HG02938 (cell line): ENCODE results near the gene SPRED1.
"Not testable (repeated sequence)": the region's sequence is repeated elsewhere in the genome, so short reads cannot be mapped to it uniquely, and the experiment has no call there.

Experiments
- ATAC-seq: cut with Tn5 transposase; IDR thresholded peaks from one replicate; pipeline ENCODE4 v1.9.1; 2021; ENCODE audit warnings: mild to moderate bottlenecking, moderate library complexity; ENCODE audit not compliant: unreplicated experiment

Gene SPRED1

GRCh38 chr15:38274135-38274534, 21.5 kb downstream of the SPRED1 start:
- ATAC-seq: no peak

- ATAC-seq: no peak
Observed at GRCh38 chr15:38275959-38276358, 23.3 kb downstream of the SPRED1 start.

- ATAC-seq: not testable (repeated sequence)
Observed at GRCh38 chr15:38277281-38277680, 24.6 kb downstream of the SPRED1 start.

- ATAC-seq: no peak
Observed at GRCh38 chr15:38281031-38281430, 28.4 kb downstream of the SPRED1 start.

- no peak for ATAC-seq
Observed at GRCh38 chr15:38283010-38283409, 30.4 kb downstream of the SPRED1 start.

- ATAC-seq: no peak
Observed at GRCh38 chr15:38285456-38285855, 32.8 kb downstream of the SPRED1 start.

- ATAC-seq: no peak
Observed at GRCh38 chr15:38294126-38294525, 41.5 kb downstream of the SPRED1 start.

GRCh38 chr15:38297623-38298388, 45.2 kb downstream of the SPRED1 start:
- peak; percentile 66 for ATAC-seq

GRCh38 chr15:38299216-38299615, 46.6 kb downstream of the SPRED1 start:
- ATAC-seq: no peak

GRCh38 chr15:38300395-38300794, 47.8 kb downstream of the SPRED1 start:
- no peak for ATAC-seq

- no peak for ATAC-seq
Observed at GRCh38 chr15:38304481-38304880, 51.8 kb downstream of the SPRED1 start.

GRCh38 chr15:38307251-38307650, 54.6 kb downstream of the SPRED1 start:
- ATAC-seq: no peak

GRCh38 chr15:38307861-38308641, 55.4 kb downstream of the SPRED1 start:
- ATAC-seq: no peak

GRCh38 chr15:38308797-38309196, 56.2 kb downstream of the SPRED1 start:
- peak; percentile 68 for ATAC-seq

GRCh38 chr15:38312190-38312589, 59.6 kb downstream of the SPRED1 start:
- no peak for ATAC-seq

GRCh38 chr15:38316311-38316710, 63.7 kb downstream of the SPRED1 start:
- ATAC-seq: no peak

- ATAC-seq: no peak
Observed at GRCh38 chr15:38320181-38320580, 67.5 kb downstream of the SPRED1 start.

GRCh38 chr15:38320866-38321265, 68.2 kb downstream of the SPRED1 start:
- no peak for ATAC-seq

GRCh38 chr15:38323895-38324294, 71.3 kb downstream of the SPRED1 start:
- no peak for ATAC-seq

- no peak for ATAC-seq
Observed at GRCh38 chr15:38324939-38325647, 72.5 kb downstream of the SPRED1 start.

GRCh38 chr15:38325648-38325990, 73.0 kb downstream of the SPRED1 start:
- ATAC-seq: no peak

- ATAC-seq: no peak
Observed at GRCh38 chr15:38332711-38333110, 80.1 kb downstream of the SPRED1 start.
